IPS-NIHi7 (cell line): ENCODE data around the gene TLR2.
"Not testable (repeated sequence)": the region's sequence is repeated elsewhere in the genome, so short reads cannot be mapped to it uniquely, and the experiment has no call there.

Source experiments
- DNase-seq: peaks from one replicate; pipeline ENCODE4 v3.0.0; 2012; ENCODE audit warnings: mixed read lengths; ENCODE audit errors: extremely low spot score

TLR2 gene

GRCh38 chr4:153661215-153661822 is 22.8 kb upstream of the TLR2 start:
- no peak for DNase-seq

- DNase-seq: no peak
These were observed 22.2 kb upstream of the TLR2 start for GRCh38 chr4:153661908-153662307.

- no peak for DNase-seq
These were observed 20.4 kb upstream of the TLR2 start for GRCh38 chr4:153663667-153664066.

- not testable (repeated sequence) for DNase-seq
These were observed 17.6 kb upstream of the TLR2 start for GRCh38 chr4:153666505-153666904.

GRCh38 chr4:153668647-153669046 is 15.4 kb upstream of the TLR2 start:
- DNase-seq: no peak

GRCh38 chr4:153669838-153670237 is 14.2 kb upstream of the TLR2 start:
- no peak for DNase-seq

- DNase-seq: no peak
These were observed 7.6 kb upstream of the TLR2 start for GRCh38 chr4:153676486-153676885.

GRCh38 chr4:153676984-153677383 is 7.1 kb upstream of the TLR2 start:
- DNase-seq: no peak

- no peak for DNase-seq
These were observed 4.6 kb upstream of the TLR2 start for GRCh38 chr4:153679486-153679885.

GRCh38 chr4:153683763-153684181 is 308 bp upstream of the TLR2 start:
- DNase-seq: peak; percentile 72

GRCh38 chr4:153684971-153685371 is 891 bp downstream of the TLR2 start:
- no peak for DNase-seq

GRCh38 chr4:153704522-153704921 is 20.4 kb downstream of the TLR2 start:
- DNase-seq: no peak

GRCh38 chr4:153705743-153706468 is 21.8 kb downstream of the TLR2 start:
- no peak for DNase-seq

- no peak for DNase-seq
These were observed 22.4 kb downstream of the TLR2 start for GRCh38 chr4:153706519-153706918.

GRCh38 chr4:153710681-153711080 is 26.6 kb downstream of the TLR2 start:
- DNase-seq: no peak

- no peak for DNase-seq
These were observed 30.0 kb downstream of the TLR2 start for GRCh38 chr4:153713866-153714646.

GRCh38 chr4:153722036-153722435 is 38.0 kb downstream of the TLR2 start:
- no peak for DNase-seq

GRCh38 chr4:153724606-153725005 is 40.5 kb downstream of the TLR2 start:
- no peak for DNase-seq

- DNase-seq: no peak
These were observed 41.2 kb downstream of the TLR2 start for GRCh38 chr4:153725136-153725830.

- no peak for DNase-seq
These were observed 41.7 kb downstream of the TLR2 start for GRCh38 chr4:153725831-153726154.

- DNase-seq: no peak
These were observed 44.1 kb downstream of the TLR2 start for GRCh38 chr4:153728151-153728550.

GRCh38 chr4:153728660-153729059 is 44.6 kb downstream of the TLR2 start:
- no peak for DNase-seq
